Neural crest cell (in vitro differentiated cells): ENCODE measurements around the gene THRB. TPM values are rescaled to one million over a fixed set of nuclear protein-coding genes. Genes with fewer than 3 reads are reported as not detected.

Experiments used
- DNase-seq: peaks from one replicate; pipeline ENCODE4 v3.0.0; 2021; ENCODE audit warnings: low read depth, mixed read lengths, low spot score
- H3K27ac Mint-ChIP-seq: one replicate; pipeline ENCODE4 v1.8.0; 2021; ENCODE audit warnings: mild to moderate bottlenecking, mixed read lengths; ENCODE audit not compliant: unreplicated experiment
- H3K27me3 Mint-ChIP-seq: 2 replicates; pipeline ENCODE4 v1.8.0; 2021; ENCODE audit warnings: low read depth, mild to moderate bottlenecking, mixed read lengths
- H3K36me3 Mint-ChIP-seq: 2 replicates; pipeline ENCODE4 v1.8.0; 2021; ENCODE audit warnings: low read depth, mild to moderate bottlenecking, mixed read lengths
- H3K4me1 Mint-ChIP-seq: 2 replicates; pipeline ENCODE4 v1.8.0; 2021; ENCODE audit warnings: mixed read lengths
- H3K4me3 Mint-ChIP-seq: one replicate; pipeline ENCODE4 v1.8.0; 2021; ENCODE audit warnings: mild to moderate bottlenecking, mixed read lengths
- H3K9me3 Mint-ChIP-seq: 2 replicates; pipeline ENCODE4 v1.8.0; 2021; ENCODE audit warnings: mixed read lengths
- CTCF ChIP-seq: fragments of 200-600 bp; sonication (generic); conservative IDR thresholded peaks from 2 replicates; pipeline ENCODE4 v1.5.0; 2021; ENCODE audit warnings: antibody characterized with exemption, mild to moderate bottlenecking
- total RNA-seq: library from RNA; stranded (reverse); gene quantifications from 2 replicates; pipeline ENCODE4 v1.2.1, GENCODE V29; 2021

THRB gene
- total RNA-seq, 1 donor from 2014 or later, result 0.65 TPM

GRCh38 chr3:24389108-24390090, 105.3 kb downstream of the THRB start:
- no peak for DNase-seq
- no peak overlapping the region for H3K27ac Mint-ChIP-seq
- H3K36me3 Mint-ChIP-seq, result no peaks in the 10 kb centered on the region
- H3K27me3 Mint-ChIP-seq, result no peaks in the 10 kb centered on the region
- TF ChIP-seq CTCF, result no peak
- H3K4me1 Mint-ChIP-seq, result no peaks in the 10 kb centered on the region
- no peaks in the 10 kb centered on the region for H3K9me3 Mint-ChIP-seq
- no peak overlapping the region for H3K4me3 Mint-ChIP-seq

GRCh38 chr3:24388611-24389010, 106.0 kb downstream of the THRB start:
- H3K4me3 Mint-ChIP-seq, result no peak overlapping the region
- H3K27me3 Mint-ChIP-seq, result no peaks in the 10 kb centered on the region
- no peak overlapping the region for H3K27ac Mint-ChIP-seq
- no peak for TF ChIP-seq CTCF
- H3K4me1 Mint-ChIP-seq, result no peaks in the 10 kb centered on the region
- H3K9me3 Mint-ChIP-seq, result no peaks in the 10 kb centered on the region
- no peaks in the 10 kb centered on the region for H3K36me3 Mint-ChIP-seq
- DNase-seq, result no peak

DNA sequence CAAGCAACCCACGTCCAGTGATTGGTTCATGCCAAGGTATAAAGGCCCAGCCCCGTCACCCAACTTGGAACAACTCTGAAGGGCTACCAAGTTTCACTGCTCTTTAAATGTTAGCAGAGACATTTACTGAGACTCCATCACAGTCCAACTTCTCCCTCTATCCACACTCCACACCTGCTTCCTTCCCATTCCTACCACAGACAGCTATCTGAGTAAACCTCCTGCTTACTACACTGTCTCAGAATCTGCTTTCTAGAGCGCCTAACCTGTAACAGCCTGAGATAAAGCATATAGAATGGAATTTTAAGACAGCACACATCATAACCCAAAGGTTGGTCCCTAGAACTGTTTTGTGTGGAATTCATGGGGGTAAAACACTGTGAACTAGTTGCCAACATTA, 106.5 kb downstream of the THRB start:
- H3K27ac Mint-ChIP-seq, result no peak overlapping the region
- H3K27me3 Mint-ChIP-seq, result no peaks in the 10 kb centered on the region
- no peak for TF ChIP-seq CTCF

GRCh38 chr3:24387493-24387892, 107.2 kb downstream of the THRB start:
- Mint-ChIP-seq H3K4me3 (no peak overlapping the region), H3K27me3 (peaks cover 2% of the 10 kb centered on the region), H3K9me3 (no peaks in the 10 kb centered on the region), H3K4me1 (no peaks in the 10 kb centered on the region), H3K27ac (no peak overlapping the region), H3K36me3 (no peaks in the 10 kb centered on the region)
- DNase-seq, result no peak
- TF ChIP-seq CTCF, result no peak

More for the DNA sequence above, 106.5 kb downstream of the THRB start:
- no peaks in the 10 kb centered on the region for H3K9me3 Mint-ChIP-seq
- no peaks in the 10 kb centered on the region for H3K4me1 Mint-ChIP-seq
- no peaks in the 10 kb centered on the region for H3K36me3 Mint-ChIP-seq
- no peak for DNase-seq
- no peak overlapping the region for H3K4me3 Mint-ChIP-seq

GRCh38 chr3:24387000-24387399, 107.7 kb downstream of the THRB start:
- no peaks in the 10 kb centered on the region for H3K36me3 Mint-ChIP-seq
- H3K27ac Mint-ChIP-seq, result no peak overlapping the region
- no peaks in the 10 kb centered on the region for H3K4me1 Mint-ChIP-seq
- H3K4me3 Mint-ChIP-seq, result no peak overlapping the region
- no peaks in the 10 kb centered on the region for H3K9me3 Mint-ChIP-seq
- DNase-seq, result no peak
- no peak for TF ChIP-seq CTCF
- peaks cover 2% of the 10 kb centered on the region for H3K27me3 Mint-ChIP-seq
